Mesendoderm (in vitro differentiated cells): ENCODE measurements around the gene C16orf87.
"Not testable (repeated sequence)": the region's sequence is repeated elsewhere in the genome, so short reads cannot be mapped to it uniquely, and the experiment has no call there.

Experiments
- DNase-seq: peaks from one replicate; pipeline ENCODE4 v3.0.0; 2013
- H2AK5ac ChIP-seq: 2 replicates; pipeline ENCODE4 v1.6.1; 2013; ENCODE audit warnings: low read length, inconsistent platforms
- H2BK120ac ChIP-seq: 2 replicates; pipeline ENCODE4 v1.6.1; 2013; ENCODE audit warnings: low read depth, mild to moderate bottlenecking, low read length, moderate library complexity, mixed read lengths
- H2BK15ac ChIP-seq: replicated peaks from 2 replicates; pipeline ENCODE4 v1.6.1; 2013; ENCODE audit warnings: low read depth, mild to moderate bottlenecking, moderate library complexity
- H2BK5ac ChIP-seq: 2 replicates; pipeline ENCODE4 v1.6.1; 2013; ENCODE audit warnings: low read length, inconsistent platforms
- H3K18ac ChIP-seq: 2 replicates; pipeline ENCODE4 v1.6.1; 2013; ENCODE audit warnings: mild to moderate bottlenecking, low read length, mixed read lengths
- H3K23ac ChIP-seq: one replicate; pipeline ENCODE4 v1.6.1; 2013; ENCODE audit warnings: low read length
- H3K27ac ChIP-seq: 2 replicates; pipeline ENCODE4 v1.5.1; 2013; ENCODE audit warnings: low read depth, mild to moderate bottlenecking, inconsistent platforms, low read length, moderate library complexity
- H3K27me3 ChIP-seq: 2 replicates; pipeline ENCODE4 v1.6.1; 2013; ENCODE audit warnings: low read length, control low read depth, mild to moderate bottlenecking, inconsistent platforms; ENCODE audit not compliant: insufficient read depth, poor library complexity
- H3K36me3 ChIP-seq: 2 replicates; pipeline ENCODE4 v1.6.1; 2013; ENCODE audit warnings: low read length, inconsistent platforms; ENCODE audit not compliant: control insufficient read depth, insufficient read depth
- H3K4ac ChIP-seq: one replicate; pipeline ENCODE4 v1.6.1; 2013; ENCODE audit warnings: low read depth, mild to moderate bottlenecking, low read length, moderate library complexity
- H3K4me1 ChIP-seq: 2 replicates; pipeline ENCODE4 v1.6.1; 2013; ENCODE audit warnings: low read depth, low read length, inconsistent platforms; ENCODE audit not compliant: control insufficient read depth
- H3K4me2 ChIP-seq: 2 replicates; pipeline ENCODE4 v1.6.1; 2013; ENCODE audit warnings: low read length
- H3K4me3 ChIP-seq: 2 replicates; pipeline ENCODE4 v1.5.1; 2013; ENCODE audit warnings: mild to moderate bottlenecking, low read length
- H3K56ac ChIP-seq: one replicate; pipeline ENCODE4 v1.6.1; 2013; ENCODE audit warnings: low read length
- H3K79me1 ChIP-seq: 2 replicates; pipeline ENCODE4 v1.6.1; 2013; ENCODE audit warnings: low read length, inconsistent platforms
- H3K79me2 ChIP-seq: 2 replicates; pipeline ENCODE4 v1.6.1; 2013; ENCODE audit warnings: mild to moderate bottlenecking, low read length; ENCODE audit not compliant: control insufficient read depth, insufficient read depth
- H3K9ac ChIP-seq: 2 replicates; pipeline ENCODE4 v1.6.1; 2013; ENCODE audit warnings: low read length, inconsistent platforms
- H4K5ac ChIP-seq: one replicate; pipeline ENCODE4 v1.6.1; 2013; ENCODE audit warnings: low read length
- H4K8ac ChIP-seq: one replicate; pipeline ENCODE4 v1.6.1; 2013; ENCODE audit warnings: low read depth, mild to moderate bottlenecking, control low read depth, low read length, moderate library complexity
- WGBS: extraction: QIAGEN DNeasy Blood & Tissue Kit; methylation state at CpG from one replicate; pipeline ENCODE4 v1.1.7; 2013; ENCODE audit warnings: low lambda C conversion rate, missing lambda C conversion rate; ENCODE audit not compliant: insufficient coverage; ENCODE audit errors: extremely low coverage; 5-methylcytosine and 5-hydroxymethylcytosine counted together

C16orf87 gene

GRCh38 chr16:46867486-46867885, 36.5 kb upstream of the C16orf87 start:
- not testable (repeated sequence) for H3K4me3 ChIP-seq, H3K18ac ChIP-seq, H3K23ac ChIP-seq, H2BK5ac ChIP-seq, H3K36me3 ChIP-seq, H4K5ac ChIP-seq, H4K8ac ChIP-seq, H2BK15ac ChIP-seq, H3K56ac ChIP-seq, H3K4me2 ChIP-seq, H3K27me3 ChIP-seq, H3K4me1 ChIP-seq, H2AK5ac ChIP-seq, H3K79me1 ChIP-seq, H3K9ac ChIP-seq, H3K79me2 ChIP-seq, H3K4ac ChIP-seq, H3K27ac ChIP-seq, DNase-seq, H2BK120ac ChIP-seq
- no CpG with 5 or more reads among the region's 2 CpGs for WGBS

GRCh38 chr16:46866286-46866685, 35.3 kb upstream of the C16orf87 start:
- Histone ChIP-seq H3K4me2 (no peak overlapping the region), H3K4me1 (no peaks in the 10 kb centered on the region), H3K79me2 (no peaks in the 10 kb centered on the region), H2BK120ac (no peak overlapping the region), H3K18ac (no peak overlapping the region), H2BK5ac (no peak overlapping the region), H3K9ac (no peak overlapping the region), H3K23ac (no peak overlapping the region), H2BK15ac (no peak overlapping the region), H3K79me1 (no peaks in the 10 kb centered on the region), H3K27ac (no peak overlapping the region), H3K4ac (no peak overlapping the region), H3K36me3 (no peaks in the 10 kb centered on the region), H3K27me3 (no peaks in the 10 kb centered on the region), H3K4me3 (no peak overlapping the region), H2AK5ac (no peak overlapping the region), H3K56ac (no peak overlapping the region), H4K8ac (no peak overlapping the region), H4K5ac (no peak overlapping the region)
- no CpG with 5 or more reads among the region's 1 CpG for WGBS
- no peak for DNase-seq

DNA sequence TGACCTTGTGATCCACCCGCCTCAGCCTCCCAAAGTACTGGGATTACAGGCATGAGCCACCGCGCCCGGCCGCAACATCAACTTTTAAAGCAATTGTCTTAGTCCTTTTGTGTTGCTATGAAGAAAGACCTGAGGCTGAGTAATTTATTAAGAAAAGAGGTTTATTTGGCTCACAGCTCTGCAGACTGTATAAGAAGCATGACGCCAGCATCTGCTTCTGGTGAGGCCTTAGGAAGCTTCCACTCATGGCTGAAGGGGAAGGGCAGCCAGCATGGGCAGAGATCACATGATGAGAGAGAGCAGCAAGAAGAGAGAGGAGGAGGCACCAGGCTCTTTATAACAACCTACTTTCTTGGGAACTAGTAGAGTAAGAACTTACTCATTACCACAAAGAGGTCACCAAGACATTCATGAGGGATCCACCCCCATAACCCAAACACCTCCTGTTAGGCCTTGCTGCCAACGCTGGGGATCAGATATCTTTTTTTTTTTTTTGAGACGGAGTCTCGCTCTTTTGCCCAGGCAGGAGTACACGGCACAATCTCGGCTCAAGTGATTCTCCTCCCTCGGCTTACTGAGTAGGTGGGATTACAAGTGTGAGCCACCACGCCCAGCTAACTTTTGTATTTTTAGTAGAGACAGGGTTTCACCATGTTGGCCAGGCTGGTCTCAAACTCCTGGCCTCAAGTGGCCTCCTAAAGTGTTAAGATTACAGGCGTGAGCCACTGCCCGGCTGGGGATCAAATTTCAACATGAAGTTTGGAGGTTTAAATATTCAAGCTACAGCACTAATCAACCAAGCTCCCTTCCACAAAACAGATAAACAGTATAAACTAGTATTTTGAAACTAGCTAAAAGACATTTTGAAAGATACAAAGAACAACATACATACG, 31.8 kb upstream of the C16orf87 start:
- no peak overlapping the region for H3K9ac ChIP-seq
- no peak overlapping the region for H2AK5ac ChIP-seq
- H3K4ac ChIP-seq: no peak overlapping the region
- H3K27me3 ChIP-seq: no peaks in the 10 kb centered on the region
- H3K4me2 ChIP-seq: no peak overlapping the region
- no peaks in the 10 kb centered on the region for H3K4me1 ChIP-seq
- H3K4me3 ChIP-seq: no peak overlapping the region
- H4K5ac ChIP-seq: no peak overlapping the region
- no peaks in the 10 kb centered on the region for H3K79me1 ChIP-seq
- H2BK5ac ChIP-seq: no peak overlapping the region
- no peaks in the 10 kb centered on the region for H3K79me2 ChIP-seq
- H2BK120ac ChIP-seq: no peak overlapping the region
- H4K8ac ChIP-seq: no peak overlapping the region
- no peak for DNase-seq
- no peak overlapping the region for H3K23ac ChIP-seq
- H2BK15ac ChIP-seq: no peak overlapping the region
- H3K56ac ChIP-seq: no peak overlapping the region
- no peak overlapping the region for H3K18ac ChIP-seq
- no CpG with 5 or more reads among the region's 16 CpGs for WGBS
- no peaks in the 10 kb centered on the region for H3K36me3 ChIP-seq
- no peak overlapping the region for H3K27ac ChIP-seq

DNA sequence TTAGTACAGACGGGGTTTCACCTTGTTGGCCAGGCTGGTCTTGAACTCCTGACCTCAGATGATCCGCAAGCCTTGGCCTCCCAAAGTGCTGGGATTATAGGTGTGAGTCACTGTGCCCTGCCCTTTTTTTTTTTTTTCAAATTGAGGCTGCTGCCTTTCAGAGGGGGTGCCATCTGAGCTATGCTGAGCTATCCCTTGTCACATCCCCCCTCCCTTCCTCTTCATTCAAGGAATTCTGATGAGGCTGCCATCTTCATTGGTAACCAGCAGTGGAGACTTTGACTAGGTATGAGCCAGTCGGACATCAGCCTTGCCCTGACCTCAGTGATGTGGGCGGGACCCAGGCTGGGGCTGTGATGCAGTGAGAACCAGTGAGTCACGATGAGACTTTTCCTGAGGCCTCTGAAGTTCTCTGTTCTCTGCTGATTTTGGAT, 28.8 kb upstream of the C16orf87 start:
- no peak overlapping the region for H3K4me3 ChIP-seq
- H3K36me3 ChIP-seq: no peaks in the 10 kb centered on the region
- no peak overlapping the region for H4K5ac ChIP-seq
- H2BK120ac ChIP-seq: no peak overlapping the region
- no peaks in the 10 kb centered on the region for H3K27me3 ChIP-seq
- no peaks in the 10 kb centered on the region for H3K79me1 ChIP-seq
- H3K18ac ChIP-seq: no peak overlapping the region
- no peaks in the 10 kb centered on the region for H3K79me2 ChIP-seq
- H3K27ac ChIP-seq: no peak overlapping the region
- DNase-seq: peak; percentile 44
- H3K9ac ChIP-seq: no peak overlapping the region
- H3K23ac ChIP-seq: no peak overlapping the region
- H2BK15ac ChIP-seq: no peak overlapping the region
- no peaks in the 10 kb centered on the region for H3K4me1 ChIP-seq
- no CpG with 5 or more reads among the region's 5 CpGs for WGBS
- no peak overlapping the region for H2AK5ac ChIP-seq
- H3K4ac ChIP-seq: no peak overlapping the region
- H3K4me2 ChIP-seq: no peak overlapping the region
- no peak overlapping the region for H4K8ac ChIP-seq
- no peak overlapping the region for H2BK5ac ChIP-seq
- no peak overlapping the region for H3K56ac ChIP-seq

DNA sequence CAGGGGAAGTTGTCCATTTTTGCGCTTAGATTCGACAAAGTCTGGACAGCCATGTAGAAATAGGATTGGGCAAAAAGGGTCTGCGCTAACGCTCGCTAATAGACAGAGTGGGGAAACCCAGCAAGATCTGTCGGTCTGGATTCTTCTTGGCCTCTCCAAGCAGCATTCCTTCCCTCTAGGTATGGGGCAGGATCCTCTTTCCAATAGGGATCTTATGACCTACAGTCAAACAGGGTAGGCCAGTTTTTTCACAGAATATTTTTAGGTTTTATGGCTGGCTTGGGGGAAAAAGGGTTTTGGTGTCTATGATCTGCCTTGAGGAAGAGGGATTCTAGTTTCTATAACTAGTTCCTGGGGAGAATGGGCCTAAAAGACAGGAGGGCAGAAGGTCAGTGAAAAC, 27.2 kb upstream of the C16orf87 start:
- H4K5ac ChIP-seq: no peak overlapping the region
- H3K4me3 ChIP-seq: no peak overlapping the region
- H2BK5ac ChIP-seq: no peak overlapping the region
- H3K4ac ChIP-seq: no peak overlapping the region
- H3K27ac ChIP-seq: no peak overlapping the region
- H3K27me3 ChIP-seq: no peaks in the 10 kb centered on the region
- H3K18ac ChIP-seq: no peak overlapping the region
- H2BK120ac ChIP-seq: no peak overlapping the region
- no peak for DNase-seq
- H3K4me1 ChIP-seq: no peaks in the 10 kb centered on the region
- no peak overlapping the region for H3K56ac ChIP-seq
- H3K23ac ChIP-seq: no peak overlapping the region
- H4K8ac ChIP-seq: no peak overlapping the region
- H3K79me2 ChIP-seq: no peaks in the 10 kb centered on the region
- no CpG with 5 or more reads among the region's 6 CpGs for WGBS
- no peaks in the 10 kb centered on the region for H3K36me3 ChIP-seq
- no peaks in the 10 kb centered on the region for H3K79me1 ChIP-seq
- no peak overlapping the region for H3K4me2 ChIP-seq
- H2BK15ac ChIP-seq: no peak overlapping the region
- H3K9ac ChIP-seq: no peak overlapping the region
- H2AK5ac ChIP-seq: no peak overlapping the region
